ENCODE measurements around the gene NUBP2.

NUBP2 gene

GRCh38 chr16:1782408-1783264 is at the start of gene NUBP2, which contains the start of gene SPSB3:
TSS of gene NUBP2 (plus strand) at chr16:1782960. CDS start at chr16:1783021, 61 bp downstream.
TSS of gene SPSB3 (minus strand) at chr16:1782571. CDS start at chr16:1781483, 1,088 bp downstream.
- Mint-ChIP-seq H3K27ac (peak within 1 kb of the TSS; percentile 93), H3K27me3 (no peaks in the 10 kb centered on the region), H3K9me3 (no peaks in the 10 kb centered on the region), H3K4me3 (peak within 1 kb of the TSS; percentile 95), H3K36me3 (ENCODE audit: low read depth) (peaks cover 55% of the 10 kb centered on the region), H3K4me1 (ENCODE audit: low read depth) (peaks cover 29% of the 10 kb centered on the region)
- DNase-seq: peak; percentile 96

GRCh38 chr16:1734123-1734522 is 48.6 kb upstream of the NUBP2 start:
- H3K36me3 Mint-ChIP-seq (ENCODE audit: low read depth): peaks cover 34% of the 10 kb centered on the region
- no peaks in the 10 kb centered on the region for H3K4me1 Mint-ChIP-seq (ENCODE audit: low read depth)
- H3K9me3 Mint-ChIP-seq: no peaks in the 10 kb centered on the region
- H3K4me3 Mint-ChIP-seq: no peak overlapping the region
- no peak overlapping the region for H3K27ac Mint-ChIP-seq
- no peak for DNase-seq
- H3K27me3 Mint-ChIP-seq: no peaks in the 10 kb centered on the region

GRCh38 chr16:1734816-1735215 is 47.9 kb upstream of the NUBP2 start:
- Mint-ChIP-seq H3K36me3 (ENCODE audit: low read depth) (peaks cover 27% of the 10 kb centered on the region), H3K4me1 (ENCODE audit: low read depth) (no peaks in the 10 kb centered on the region), H3K9me3 (no peaks in the 10 kb centered on the region), H3K27me3 (no peaks in the 10 kb centered on the region), H3K27ac (no peak overlapping the region), H3K4me3 (no peak overlapping the region)
- no peak for DNase-seq

- Mint-ChIP-seq H3K27me3 (no peaks in the 10 kb centered on the region), H3K9me3 (no peaks in the 10 kb centered on the region), H3K4me1 (ENCODE audit: low read depth) (no peaks in the 10 kb centered on the region), H3K27ac (no peak overlapping the region), H3K4me3 (no peak overlapping the region), H3K36me3 (ENCODE audit: low read depth) (peaks cover 21% of the 10 kb centered on the region)
- no peak for DNase-seq
These were observed 42.5 kb upstream of the NUBP2 start for GRCh38 chr16:1740234-1740633.

- Mint-ChIP-seq H3K4me1 (ENCODE audit: low read depth) (no peaks in the 10 kb centered on the region), H3K27ac (no peak overlapping the region), H3K4me3 (no peak overlapping the region), H3K36me3 (ENCODE audit: low read depth) (peaks cover 28% of the 10 kb centered on the region), H3K27me3 (no peaks in the 10 kb centered on the region), H3K9me3 (no peaks in the 10 kb centered on the region)
- DNase-seq: no peak
These were observed 41.8 kb upstream of the NUBP2 start for GRCh38 chr16:1740781-1741490.

GRCh38 chr16:1741553-1742165 is 41.1 kb upstream of the NUBP2 start:
- no peak for DNase-seq
- no peaks in the 10 kb centered on the region for H3K4me1 Mint-ChIP-seq (ENCODE audit: low read depth)
- H3K9me3 Mint-ChIP-seq: no peaks in the 10 kb centered on the region
- peaks cover 33% of the 10 kb centered on the region for H3K36me3 Mint-ChIP-seq (ENCODE audit: low read depth)
- H3K27ac Mint-ChIP-seq: no peak overlapping the region
- H3K27me3 Mint-ChIP-seq: no peaks in the 10 kb centered on the region
- H3K4me3 Mint-ChIP-seq: no peak overlapping the region

- H3K4me1 Mint-ChIP-seq (ENCODE audit: low read depth): no peaks in the 10 kb centered on the region
- H3K27ac Mint-ChIP-seq: no peak overlapping the region
- H3K4me3 Mint-ChIP-seq: no peak overlapping the region
These were observed 39.1 kb upstream of the NUBP2 start for GRCh38 chr16:1743376-1744337.

GRCh38 chr16:1744338-1744840 is 38.4 kb upstream of the NUBP2 start:
- Mint-ChIP-seq H3K9me3 (no peaks in the 10 kb centered on the region), H3K4me3 (no peak overlapping the region), H3K27me3 (no peaks in the 10 kb centered on the region), H3K36me3 (ENCODE audit: low read depth) (peaks cover 57% of the 10 kb centered on the region), H3K27ac (no peak overlapping the region), H3K4me1 (ENCODE audit: low read depth) (no peaks in the 10 kb centered on the region)
- no peak for DNase-seq

More at GRCh38 chr16:1743376-1744337, 39.1 kb upstream of the NUBP2 start:
- H3K27me3 Mint-ChIP-seq: no peaks in the 10 kb centered on the region
- no peaks in the 10 kb centered on the region for H3K9me3 Mint-ChIP-seq
- DNase-seq: no peak
- peaks cover 50% of the 10 kb centered on the region for H3K36me3 Mint-ChIP-seq (ENCODE audit: low read depth)

GRCh38 chr16:1745181-1745899 is 37.4 kb upstream of the NUBP2 start:
- DNase-seq: no peak
- no peak overlapping the region for H3K4me3 Mint-ChIP-seq
- no peaks in the 10 kb centered on the region for H3K27me3 Mint-ChIP-seq

GRCh38 chr16:1745900-1746692 is 36.7 kb upstream of the NUBP2 start:
- no peak for DNase-seq
- Mint-ChIP-seq H3K27ac (no peak overlapping the region), H3K4me1 (ENCODE audit: low read depth) (no peaks in the 10 kb centered on the region)

More at GRCh38 chr16:1745181-1745899, 37.4 kb upstream of the NUBP2 start:
- Mint-ChIP-seq H3K27ac (no peak overlapping the region), H3K4me1 (ENCODE audit: low read depth) (no peaks in the 10 kb centered on the region), H3K9me3 (no peaks in the 10 kb centered on the region), H3K36me3 (ENCODE audit: low read depth) (peaks cover 64% of the 10 kb centered on the region)

GRCh38 chr16:1746693-1747195 is 36.0 kb upstream of the NUBP2 start:
- H3K27me3 Mint-ChIP-seq: no peaks in the 10 kb centered on the region
- H3K27ac Mint-ChIP-seq: no peak overlapping the region
- H3K36me3 Mint-ChIP-seq (ENCODE audit: low read depth): peaks cover 76% of the 10 kb centered on the region
- DNase-seq: no peak
- H3K4me3 Mint-ChIP-seq: no peak overlapping the region
- no peaks in the 10 kb centered on the region for H3K4me1 Mint-ChIP-seq (ENCODE audit: low read depth)
- H3K9me3 Mint-ChIP-seq: no peaks in the 10 kb centered on the region

More at GRCh38 chr16:1745900-1746692, 36.7 kb upstream of the NUBP2 start:
- Mint-ChIP-seq H3K27me3 (no peaks in the 10 kb centered on the region), H3K4me3 (no peak overlapping the region), H3K9me3 (no peaks in the 10 kb centered on the region), H3K36me3 (ENCODE audit: low read depth) (peaks cover 71% of the 10 kb centered on the region)

- H3K36me3 Mint-ChIP-seq (ENCODE audit: low read depth): peaks cover 86% of the 10 kb centered on the region
- no peak overlapping the region for H3K27ac Mint-ChIP-seq
- DNase-seq: no peak
- no peaks in the 10 kb centered on the region for H3K4me1 Mint-ChIP-seq (ENCODE audit: low read depth)
- H3K27me3 Mint-ChIP-seq: no peaks in the 10 kb centered on the region
- H3K4me3 Mint-ChIP-seq: no peak overlapping the region
- no peaks in the 10 kb centered on the region for H3K9me3 Mint-ChIP-seq
These were observed 34.8 kb upstream of the NUBP2 start for GRCh38 chr16:1747934-1748333.
